ENCODE measurements around the gene MSANTD1. TPM values are rescaled to one million over a fixed set of nuclear protein-coding genes. Genes with fewer than 3 reads are reported as not detected.

MSANTD1 gene
- total RNA-seq, 1 experiment from 2014 or later, result 0.71 TPM

- TF ChIP-seq CTCF (IDR thresholded peaks at IDR 0.05 in 2 of 3, conservative IDR thresholded peaks at IDR 0.05 in 1 of 3; ENCODE audit: borderline replicate concordance in 1 of 3, insufficient read depth in 1 of 3, low read depth in 2 of 3, low read length in 2 of 3), result no peak
- TF ChIP-seq JUND (IDR thresholded peaks at IDR 0.05), result no peak
Measured at GRCh38 chr4:3202836-3203820, 45.8 kb upstream of the MSANTD1 start (continued).

GRCh38 chr4:3203971-3204431 is 45.0 kb upstream of the MSANTD1 start:
- no peaks in the 10 kb centered on the region for H3K4me1 ChIP-seq (ENCODE audit: control insufficient read depth in 1 of 2, insufficient read depth in 2 of 2, low read length in 2 of 2)
- TF ChIP-seq EZH2phosphoT487 (IDR thresholded peaks at IDR 0.05; ENCODE audit: borderline replicate concordance) (no peak), CEBPB (IDR thresholded peaks at IDR 0.05; ENCODE audit: low read depth) (no peak), REST (IDR thresholded peaks at IDR 0.05; ENCODE audit: low read depth) (no peak), FOSL1 (IDR thresholded peaks at IDR 0.05; ENCODE audit: low read depth) (no peak), POLR2A (IDR thresholded peaks at IDR 0.05; ENCODE audit: borderline replicate concordance, extremely low read depth, insufficient read depth, insufficient read length) (no peak), ELF1 (IDR thresholded peaks at IDR 0.05; ENCODE audit: borderline replicate concordance, low read depth) (no peak), ZNF274 (IDR thresholded peaks at IDR 0.05; ENCODE audit: low read depth, low read length) (no peak), ZFX (IDR thresholded peaks at IDR 0.05) (no peak), EZH2 (IDR thresholded peaks at IDR 0.05) (no peak), SIN3A (IDR thresholded peaks at IDR 0.05; ENCODE audit: low read depth) (no peak), TCF7L2 (IDR thresholded peaks at IDR 0.05; ENCODE audit: borderline replicate concordance, extremely low read depth, insufficient read depth, insufficient read length) (no peak), MAX (IDR thresholded peaks at IDR 0.05) (no peak)
- H4K20me1 ChIP-seq (ENCODE audit: insufficient read depth), result no peaks in the 10 kb centered on the region
- no peak overlapping the region for H3K4me2 ChIP-seq (ENCODE audit: low read length)
- POLR2A ChIA-PET, result no interaction called here
- H3K9me2 ChIP-seq (ENCODE audit: insufficient read depth), result no peaks in the 10 kb centered on the region
- CTCF ChIA-PET, result no interaction called here
- H3K27ac ChIP-seq (ENCODE audit: low read depth, low read length), result no peak overlapping the region
- no TSS peak for BruUV-seq (replicated peaks)
- no peaks in the 10 kb centered on the region for H3K27me3 ChIP-seq (ENCODE audit: insufficient read depth, low read length)
- no peak for DNase-seq (ENCODE audit: low read depth, low spot score)
- RAD21 ChIA-PET (ENCODE audit: low non-redundant PET in 1 of 2, low total read pairs in 2 of 2, uncharacterized antibody in 2 of 2, unreplicated experiment in 2 of 2), result no interaction called here
- no peak for ATAC-seq
- H3K79me2 ChIP-seq (ENCODE audit: insufficient read depth, low read length), result no peaks in the 10 kb centered on the region
- no peak overlapping the region for H3K4me3 ChIP-seq (replicated peaks in 1 of 2; ENCODE audit: low read depth in 1 of 2, low read length in 2 of 2)
- intact Hi-C loops (cut with micrococcal nuclease), result no loop called here
- peaks cover 3 to 12% of the 10 kb centered on the region in 2 experiments; a peak in 2 of 4 replicates for H3K36me3 ChIP-seq (ENCODE audit: control insufficient read depth in 1 of 2, insufficient read depth in 2 of 2, low read length in 2 of 2)
- no peak overlapping the region for H2AFZ ChIP-seq (ENCODE audit: low read depth, low read length, poor library complexity, severe bottlenecking)
- H3K9me3 ChIP-seq (ENCODE audit: control insufficient read depth in 1 of 2, insufficient read depth in 1 of 2, low read depth in 1 of 2, low read length in 2 of 2), result no peaks in the 10 kb centered on the region
- no peak overlapping the region for H3K9ac ChIP-seq (ENCODE audit: low read length)

Measured in HCT116 (cell line).